ENCODE data around the gene HIP1.
"Not testable (repeated sequence)": the region's sequence is repeated elsewhere in the genome, so short reads cannot be mapped to it uniquely, and the experiment has no call there.

Gene HIP1

GRCh38 chr7:75583255-75583654 lies 155.5 kb downstream of the HIP1 start:
- 95 to 96% methylated on average over 12 of the region's 12 CpGs for WGBS, 2 experiments
- no peak overlapping the region for H3K27ac ChIP-seq (ENCODE audit: insufficient read depth, low read depth, low read length, poor library complexity, severe bottlenecking)
- H3K36me3 ChIP-seq (ENCODE audit: control insufficient read depth, insufficient read depth, low read length), result peaks cover 80% of the 10 kb centered on the region

GRCh38 chr7:75579899-75580298 lies 158.8 kb downstream of the HIP1 start:
- H3K9me3 ChIP-seq (ENCODE audit: control insufficient read depth, low read length), result no peaks in the 10 kb centered on the region
- H3K4me3 ChIP-seq (ENCODE audit: insufficient read depth, low read depth, low read length), result no peak overlapping the region
- H3K27me3 ChIP-seq (ENCODE audit: control insufficient read depth, insufficient read depth, low read length, poor library complexity, severe bottlenecking), result no peaks in the 10 kb centered on the region
- H3K36me3 ChIP-seq (ENCODE audit: control insufficient read depth, insufficient read depth, low read length), result peaks cover 53% of the 10 kb centered on the region
- no peak overlapping the region for H3K27ac ChIP-seq (ENCODE audit: insufficient read depth, low read depth, low read length, poor library complexity, severe bottlenecking)
- no peaks in the 10 kb centered on the region for H3K4me1 ChIP-seq (ENCODE audit: control insufficient read depth, insufficient read depth, low read length)
- WGBS, 2 experiments, result 96% methylated on average over 6 of the region's 6 CpGs

More at GRCh38 chr7:75583255-75583654, 155.5 kb downstream of the HIP1 start:
- Histone ChIP-seq H3K9me3 (ENCODE audit: control insufficient read depth, low read length) (no peaks in the 10 kb centered on the region), H3K4me3 (ENCODE audit: insufficient read depth, low read depth, low read length) (no peak overlapping the region), H3K4me1 (ENCODE audit: control insufficient read depth, insufficient read depth, low read length) (no peaks in the 10 kb centered on the region), H3K27me3 (ENCODE audit: control insufficient read depth, insufficient read depth, low read length, poor library complexity, severe bottlenecking) (no peaks in the 10 kb centered on the region)

GRCh38 chr7:75578081-75578480 lies 160.7 kb downstream of the HIP1 start:
- Histone ChIP-seq H3K27ac (ENCODE audit: insufficient read depth, low read depth, low read length, poor library complexity, severe bottlenecking) (no peak overlapping the region), H3K27me3 (ENCODE audit: control insufficient read depth, insufficient read depth, low read length, poor library complexity, severe bottlenecking) (no peaks in the 10 kb centered on the region), H3K36me3 (ENCODE audit: control insufficient read depth, insufficient read depth, low read length) (peaks cover 49% of the 10 kb centered on the region), H3K4me3 (ENCODE audit: insufficient read depth, low read depth, low read length) (no peak overlapping the region), H3K4me1 (ENCODE audit: control insufficient read depth, insufficient read depth, low read length) (no peaks in the 10 kb centered on the region), H3K9me3 (ENCODE audit: control insufficient read depth, low read length) (no peaks in the 10 kb centered on the region)
- WGBS, 2 experiments, result 91 to 95% methylated on average over 7 of the region's 7 CpGs

GRCh38 chr7:75575488-75576121 lies 163.1 kb downstream of the HIP1 start:
- Histone ChIP-seq H3K4me3 (ENCODE audit: insufficient read depth, low read depth, low read length) (no peak overlapping the region), H3K36me3 (ENCODE audit: control insufficient read depth, insufficient read depth, low read length) (peaks cover 28% of the 10 kb centered on the region), H3K9me3 (ENCODE audit: control insufficient read depth, low read length) (no peaks in the 10 kb centered on the region), H3K27ac (ENCODE audit: insufficient read depth, low read depth, low read length, poor library complexity, severe bottlenecking) (no peak overlapping the region), H3K27me3 (ENCODE audit: control insufficient read depth, insufficient read depth, low read length, poor library complexity, severe bottlenecking) (no peaks in the 10 kb centered on the region), H3K4me1 (ENCODE audit: control insufficient read depth, insufficient read depth, low read length) (no peaks in the 10 kb centered on the region)
- WGBS, 2 experiments, result 90 to 93% methylated on average over 13 of the region's 13 CpGs

GRCh38 chr7:75573477-75574019 lies 165.2 kb downstream of the HIP1 start:
- no peaks in the 10 kb centered on the region for H3K4me1 ChIP-seq (ENCODE audit: control insufficient read depth, insufficient read depth, low read length)
- 96% methylated on average over 14 of the region's 14 CpGs for WGBS, 2 experiments
- no peak overlapping the region for H3K4me3 ChIP-seq (ENCODE audit: insufficient read depth, low read depth, low read length)
- H3K9me3 ChIP-seq (ENCODE audit: control insufficient read depth, low read length), result no peaks in the 10 kb centered on the region
- H3K36me3 ChIP-seq (ENCODE audit: control insufficient read depth, insufficient read depth, low read length), result peaks cover 13% of the 10 kb centered on the region
- no peaks in the 10 kb centered on the region for H3K27me3 ChIP-seq (ENCODE audit: control insufficient read depth, insufficient read depth, low read length, poor library complexity, severe bottlenecking)
- H3K27ac ChIP-seq (ENCODE audit: insufficient read depth, low read depth, low read length, poor library complexity, severe bottlenecking), result no peak overlapping the region

GRCh38 chr7:75572814-75573213 lies 165.9 kb downstream of the HIP1 start:
- Histone ChIP-seq H3K27me3 (ENCODE audit: control insufficient read depth, insufficient read depth, low read length, poor library complexity, severe bottlenecking) (no peaks in the 10 kb centered on the region), H3K27ac (ENCODE audit: insufficient read depth, low read depth, low read length, poor library complexity, severe bottlenecking) (no peak overlapping the region), H3K4me1 (ENCODE audit: control insufficient read depth, insufficient read depth, low read length) (no peaks in the 10 kb centered on the region), H3K4me3 (ENCODE audit: insufficient read depth, low read depth, low read length) (no peak overlapping the region), H3K9me3 (ENCODE audit: control insufficient read depth, low read length) (no peaks in the 10 kb centered on the region), H3K36me3 (ENCODE audit: control insufficient read depth, insufficient read depth, low read length) (peaks cover 6% of the 10 kb centered on the region)
- WGBS, 2 experiments, result 92 to 94% methylated on average over 11 of the region's 11 CpGs

- H3K4me3 ChIP-seq (ENCODE audit: insufficient read depth, low read depth, low read length), result no peak overlapping the region
- no peak overlapping the region for H3K27ac ChIP-seq (ENCODE audit: insufficient read depth, low read depth, low read length, poor library complexity, severe bottlenecking)
- no peaks in the 10 kb centered on the region for H3K4me1 ChIP-seq (ENCODE audit: control insufficient read depth, insufficient read depth, low read length)
- no peaks in the 10 kb centered on the region for H3K9me3 ChIP-seq (ENCODE audit: control insufficient read depth, low read length)
- no peaks in the 10 kb centered on the region for H3K27me3 ChIP-seq (ENCODE audit: control insufficient read depth, insufficient read depth, low read length, poor library complexity, severe bottlenecking)
- peaks cover 5% of the 10 kb centered on the region for H3K36me3 ChIP-seq (ENCODE audit: control insufficient read depth, insufficient read depth, low read length)
- WGBS, 2 experiments, result 97 to 98% methylated on average over 5 of the region's 5 CpGs
Observed at GRCh38 chr7:75572396-75572795, 166.3 kb downstream of the HIP1 start.

GRCh38 chr7:75571209-75571608 lies 167.5 kb downstream of the HIP1 start:
- Histone ChIP-seq H3K36me3 (ENCODE audit: control insufficient read depth, insufficient read depth, low read length) (peaks cover 10% of the 10 kb centered on the region), H3K27me3 (ENCODE audit: control insufficient read depth, insufficient read depth, low read length, poor library complexity, severe bottlenecking) (no peaks in the 10 kb centered on the region), H3K4me1 (ENCODE audit: control insufficient read depth, insufficient read depth, low read length) (no peaks in the 10 kb centered on the region), H3K4me3 (ENCODE audit: insufficient read depth, low read depth, low read length) (no peak overlapping the region), H3K27ac (ENCODE audit: insufficient read depth, low read depth, low read length, poor library complexity, severe bottlenecking) (no peak overlapping the region), H3K9me3 (ENCODE audit: control insufficient read depth, low read length) (no peaks in the 10 kb centered on the region)
- WGBS, 2 experiments, result 92 to 95% methylated on average over 4 of the region's 4 CpGs

GRCh38 chr7:75569629-75570282 lies 169.0 kb downstream of the HIP1 start:
- not testable (repeated sequence) for H3K4me3 ChIP-seq (ENCODE audit: insufficient read depth, low read depth, low read length); H3K27me3 ChIP-seq (ENCODE audit: control insufficient read depth, insufficient read depth, low read length, poor library complexity, severe bottlenecking); H3K27ac ChIP-seq (ENCODE audit: insufficient read depth, low read depth, low read length, poor library complexity, severe bottlenecking); H3K9me3 ChIP-seq (ENCODE audit: control insufficient read depth, low read length); H3K4me1 ChIP-seq (ENCODE audit: control insufficient read depth, insufficient read depth, low read length)
- H3K36me3 ChIP-seq (ENCODE audit: control insufficient read depth, insufficient read depth, low read length), result peaks cover 20% of the 10 kb centered on the region
- 94 to 97% methylated on average over 16 of the region's 16 CpGs for WGBS, 2 experiments

- Histone ChIP-seq H3K27me3 (ENCODE audit: control insufficient read depth, insufficient read depth, low read length, poor library complexity, severe bottlenecking) (no peaks in the 10 kb centered on the region), H3K4me1 (ENCODE audit: control insufficient read depth, insufficient read depth, low read length) (no peaks in the 10 kb centered on the region), H3K27ac (ENCODE audit: insufficient read depth, low read depth, low read length, poor library complexity, severe bottlenecking) (peak overlapping the region; percentile 67), H3K4me3 (ENCODE audit: insufficient read depth, low read depth, low read length) (no peak overlapping the region), H3K36me3 (ENCODE audit: control insufficient read depth, insufficient read depth, low read length) (peaks cover 17% of the 10 kb centered on the region), H3K9me3 (ENCODE audit: control insufficient read depth, low read length) (no peaks in the 10 kb centered on the region)
- 68 to 70% methylated on average over 12 of the region's 12 CpGs for WGBS, 2 experiments
Observed at GRCh38 chr7:75567948-75568595, 170.7 kb downstream of the HIP1 start.

Data from ectodermal cell (in vitro differentiated cells).